Measurements from ENCODE around the gene RRP1B.

GRCh38 chr21:43707462-43707861 is 48.1 kb downstream of the RRP1B start:
- TF ChIP-seq CTCF (IDR thresholded peaks at IDR 0.05) (no peak), CBX2 (IDR thresholded peaks at IDR 0.05; ENCODE audit: borderline replicate concordance, low read depth) (no peak), HDAC2 (IDR thresholded peaks at IDR 0.05) (no peak), CHD2 (IDR thresholded peaks at IDR 0.05; ENCODE audit: low read length, partially characterized antibody) (no peak), POLR2A (IDR thresholded peaks at IDR 0.05; ENCODE audit: low read length) (no peak), REST (IDR thresholded peaks at IDR 0.05) (no peak), RAD21 (conservative IDR thresholded peaks at IDR 0.05 in 1 of 2, IDR thresholded peaks at IDR 0.05 in 1 of 2) (no peak), ZSCAN20 (CRISPR knock-in tag; IDR thresholded peaks at IDR 0.05) (no peak), SREBF2 (IDR thresholded peaks at IDR 0.05) (no peak)
